GM18907 (cell line): ENCODE data around the gene HEY2.
"Not testable (repeated sequence)": the region's sequence is repeated elsewhere in the genome, so short reads cannot be mapped to it uniquely, and the experiment has no call there.

Experiments used
- ATAC-seq: cut with Tn5 transposase; IDR thresholded peaks from one replicate; pipeline ENCODE4 v1.9.1; 2021; ENCODE audit warnings: mild to moderate bottlenecking, moderate library complexity; ENCODE audit not compliant: unreplicated experiment

HEY2 gene

DNA sequence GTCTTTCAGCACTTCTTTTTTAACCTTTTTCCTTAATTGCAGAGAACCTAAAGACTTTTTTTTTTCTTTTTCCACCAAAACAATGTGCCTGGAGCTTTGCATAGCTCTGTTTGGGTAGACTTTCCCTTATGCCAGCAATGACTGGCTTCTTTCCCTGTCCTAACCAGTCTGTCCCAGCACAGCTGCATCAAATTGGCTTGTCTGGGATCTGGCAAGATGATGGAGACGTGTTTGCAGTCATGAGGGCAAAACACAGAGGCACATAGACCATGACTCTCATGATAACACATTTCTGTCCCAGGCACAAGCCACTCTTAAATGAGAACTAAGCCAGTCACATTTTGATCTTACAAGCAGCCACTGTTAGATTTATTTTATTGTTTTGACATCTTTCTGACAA is 16.5 kb downstream of the HEY2 start:
- ATAC-seq, result no peak

DNA sequence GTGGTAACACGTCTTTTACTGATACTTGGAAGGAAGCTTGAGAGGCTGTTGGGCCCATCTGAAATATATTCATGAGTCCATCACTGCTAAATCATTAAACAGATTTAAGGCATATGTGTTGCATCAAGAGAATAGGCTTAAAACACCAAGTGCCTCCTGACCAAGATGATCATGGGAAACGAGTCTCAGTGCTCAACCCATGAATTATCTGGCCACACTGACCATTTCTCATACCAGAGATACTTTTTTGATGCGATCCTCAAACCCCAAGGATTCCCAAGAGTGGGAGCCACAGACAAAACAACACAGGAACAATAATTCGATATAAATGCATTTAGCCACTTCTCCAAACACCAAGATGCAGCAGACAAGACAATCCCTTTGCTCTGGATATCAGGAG is 17.2 kb downstream of the HEY2 start:
- ATAC-seq, result no peak

GRCh38 chr6:125769147-125769783 is 19.8 kb downstream of the HEY2 start:
- ATAC-seq, result no peak

DNA sequence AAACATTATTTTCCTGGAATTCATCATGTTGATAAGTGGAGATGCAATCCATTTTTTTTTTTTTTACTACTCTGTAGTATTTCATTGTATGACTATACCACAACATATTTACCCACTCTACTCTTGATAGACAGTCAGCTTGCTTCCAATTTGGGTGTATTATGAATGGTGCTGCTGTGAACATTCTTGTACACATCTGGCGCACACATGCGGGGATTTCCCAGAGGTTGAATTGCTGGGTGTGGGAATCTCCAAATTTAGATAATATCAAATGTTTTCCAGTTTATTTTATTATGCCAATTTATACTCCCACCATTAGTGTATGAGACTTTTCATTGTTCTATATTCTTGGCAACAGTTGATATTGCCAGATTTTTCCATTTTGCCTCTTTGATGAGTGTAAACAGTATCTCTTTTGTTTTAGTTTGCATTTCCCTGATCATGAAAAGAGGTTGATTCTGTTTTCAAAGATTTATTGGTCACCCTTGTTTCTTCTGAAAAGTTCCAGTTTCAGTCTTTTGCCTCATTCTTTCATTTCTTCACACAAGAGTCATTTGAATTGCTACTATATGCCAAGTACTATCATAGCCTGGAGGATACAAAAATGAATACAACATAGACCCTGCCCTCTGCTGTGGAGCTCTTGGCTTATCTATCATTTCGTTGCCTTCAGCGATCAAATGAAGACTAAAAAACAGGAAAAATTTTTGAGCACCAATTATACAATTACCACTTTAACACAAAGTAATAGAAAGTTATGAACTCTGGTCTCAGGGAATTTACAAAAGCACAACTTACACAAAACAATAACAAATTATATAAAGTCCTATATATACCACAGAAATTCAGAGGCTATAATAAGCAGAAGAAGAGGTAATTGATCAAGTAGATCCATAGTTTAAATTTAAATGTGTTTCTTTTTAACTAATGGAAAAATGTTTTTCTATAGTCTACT is 24.2 kb downstream of the HEY2 start:
- peak; percentile 42 for ATAC-seq

- not testable (repeated sequence) for ATAC-seq
These were observed 26.8 kb downstream of the HEY2 start for GRCh38 chr6:125776107-125776826.

DNA sequence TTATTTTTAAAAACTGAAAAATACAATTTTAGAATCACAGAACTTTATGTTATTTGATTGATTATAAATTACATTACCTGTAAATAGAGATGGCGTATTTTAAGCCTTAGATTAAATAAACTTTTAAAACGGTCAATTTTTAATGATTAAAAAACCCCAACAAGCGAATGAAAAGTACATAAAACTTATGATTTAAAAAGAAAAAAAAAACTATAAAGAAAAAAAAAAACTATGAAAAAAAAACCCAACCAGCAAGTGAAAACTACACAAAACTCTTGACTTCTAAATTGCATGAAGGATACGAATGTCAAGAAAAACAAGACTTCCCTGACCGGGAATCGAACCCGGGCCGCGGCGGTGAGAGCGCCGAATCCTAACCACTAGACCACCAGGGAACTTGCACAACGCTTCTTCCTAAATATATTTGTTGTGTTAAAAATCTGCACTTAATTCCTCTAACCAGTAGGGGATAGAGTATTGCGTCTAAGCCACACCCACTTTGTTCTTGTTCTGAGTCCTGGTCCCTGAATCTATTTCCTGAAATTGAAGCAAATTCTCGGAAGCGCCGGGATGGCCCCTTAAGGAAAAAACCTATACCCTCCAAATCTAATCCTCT is 30.6 kb downstream of the HEY2 start:
- peak; percentile 87 for ATAC-seq

DNA sequence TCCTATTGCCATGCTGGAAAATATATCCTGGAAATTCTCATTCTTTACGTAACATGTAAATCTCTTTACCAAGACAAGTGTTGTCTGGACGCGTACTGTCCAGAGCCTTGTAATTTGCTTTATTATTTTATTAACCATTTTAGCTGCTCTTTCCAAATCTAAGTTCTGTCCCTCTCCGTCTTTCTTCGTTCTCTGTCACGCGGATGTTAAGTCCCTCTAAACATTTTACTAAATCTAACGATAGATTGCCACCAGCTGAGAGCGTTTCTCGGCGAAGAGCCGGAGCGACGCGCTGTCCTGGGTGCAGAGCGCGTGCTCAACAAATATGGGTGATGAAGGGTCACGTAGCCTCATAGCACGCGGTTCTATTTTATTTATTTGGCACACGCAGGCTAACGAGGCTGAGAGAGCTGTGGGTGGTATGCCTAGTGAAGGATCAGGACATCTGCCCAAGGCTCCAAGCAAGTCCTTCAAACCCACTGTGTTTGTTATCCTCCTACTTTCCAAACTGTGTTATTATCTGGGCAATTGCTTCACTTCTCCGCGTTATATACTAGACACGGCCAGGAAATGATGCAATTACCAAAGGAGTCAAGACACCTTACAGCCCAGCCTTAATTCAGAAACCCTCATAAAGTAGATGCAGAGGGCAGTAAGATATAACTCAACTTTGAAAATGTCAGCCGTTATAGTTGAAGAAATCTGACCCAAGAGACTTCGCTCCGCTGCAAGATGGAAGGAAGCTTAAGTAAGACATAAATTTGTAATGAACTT is 31.3 kb downstream of the HEY2 start:
- peak; percentile 84 for ATAC-seq

DNA sequence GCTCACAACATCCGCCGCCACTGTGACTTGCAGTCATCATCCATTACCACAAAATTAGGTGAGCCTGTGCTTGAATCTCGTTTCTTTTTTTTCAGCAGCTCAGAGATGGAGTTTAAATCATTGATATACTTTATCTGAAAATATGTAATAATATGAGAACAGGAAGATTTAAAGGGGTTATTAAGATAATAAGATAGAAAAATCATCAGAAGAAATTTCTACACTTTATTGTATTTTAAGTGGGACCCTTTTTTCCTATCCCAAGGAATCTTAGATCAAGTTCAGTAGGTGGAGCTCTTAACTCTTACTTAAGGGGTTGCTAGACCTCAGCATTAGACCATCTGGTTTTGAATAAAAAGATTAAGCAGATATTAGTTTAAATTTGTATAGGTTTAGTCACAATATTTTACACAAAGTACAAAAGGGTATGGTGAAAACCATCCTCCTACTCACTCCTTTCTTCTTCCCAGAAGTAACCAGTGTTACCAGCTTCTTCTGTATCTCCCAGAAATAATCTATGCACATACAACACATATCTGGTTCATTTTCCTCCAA is 32.0 kb downstream of the HEY2 start:
- peak; percentile 53 for ATAC-seq

DNA sequence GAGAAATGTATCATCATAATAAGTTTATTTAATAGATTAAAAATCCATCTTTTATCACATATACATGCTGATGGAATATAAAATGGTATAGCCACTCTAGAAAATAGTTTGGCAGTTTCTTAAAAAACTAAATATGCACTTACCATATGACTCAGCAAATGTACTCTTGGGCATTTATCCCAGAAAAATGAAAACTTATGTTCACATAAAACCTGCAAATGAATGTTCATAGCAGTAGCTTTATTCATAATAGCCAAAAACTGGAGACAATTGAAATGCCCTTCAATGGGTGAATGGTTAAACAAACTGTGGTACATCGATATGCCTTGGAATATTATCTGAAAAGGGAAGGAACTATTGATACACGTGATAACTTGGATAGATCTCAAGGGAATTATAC is 34.9 kb downstream of the HEY2 start:
- no peak for ATAC-seq

- no peak for ATAC-seq
These were observed 38.4 kb downstream of the HEY2 start for GRCh38 chr6:125787791-125788190.

DNA sequence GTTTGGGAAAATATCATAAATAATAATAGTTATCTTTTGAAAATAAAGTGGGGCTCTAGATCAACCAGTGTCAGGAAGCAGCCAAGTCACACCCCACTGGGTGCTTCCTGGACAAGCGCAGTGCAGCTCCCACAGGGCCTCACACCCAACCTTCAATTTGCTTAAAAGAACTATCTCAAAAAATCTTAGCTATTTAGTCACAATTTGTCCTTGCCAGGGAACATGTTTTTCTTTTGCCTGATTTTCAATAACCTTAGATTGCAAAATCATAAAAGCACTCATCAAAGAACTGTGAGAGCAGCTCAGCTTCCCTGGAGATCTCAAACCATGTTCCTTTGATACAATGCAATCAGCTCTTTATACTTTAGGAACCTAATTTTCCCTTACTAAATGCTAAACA is 39.7 kb downstream of the HEY2 start:
- ATAC-seq, result no peak

GRCh38 chr6:125789576-125790357 is 40.3 kb downstream of the HEY2 start:
- ATAC-seq, result peak; percentile 36

- ATAC-seq, result peak; percentile 77
These were observed 41.1 kb downstream of the HEY2 start, which contains the start of gene NCOA7 for GRCh38 chr6:125790358-125791150. Gene NCOA7, plus strand, starts transcription at chr6:125790960. Its CDS starts 24,395 bp downstream, at chr6:125815355.

DNA sequence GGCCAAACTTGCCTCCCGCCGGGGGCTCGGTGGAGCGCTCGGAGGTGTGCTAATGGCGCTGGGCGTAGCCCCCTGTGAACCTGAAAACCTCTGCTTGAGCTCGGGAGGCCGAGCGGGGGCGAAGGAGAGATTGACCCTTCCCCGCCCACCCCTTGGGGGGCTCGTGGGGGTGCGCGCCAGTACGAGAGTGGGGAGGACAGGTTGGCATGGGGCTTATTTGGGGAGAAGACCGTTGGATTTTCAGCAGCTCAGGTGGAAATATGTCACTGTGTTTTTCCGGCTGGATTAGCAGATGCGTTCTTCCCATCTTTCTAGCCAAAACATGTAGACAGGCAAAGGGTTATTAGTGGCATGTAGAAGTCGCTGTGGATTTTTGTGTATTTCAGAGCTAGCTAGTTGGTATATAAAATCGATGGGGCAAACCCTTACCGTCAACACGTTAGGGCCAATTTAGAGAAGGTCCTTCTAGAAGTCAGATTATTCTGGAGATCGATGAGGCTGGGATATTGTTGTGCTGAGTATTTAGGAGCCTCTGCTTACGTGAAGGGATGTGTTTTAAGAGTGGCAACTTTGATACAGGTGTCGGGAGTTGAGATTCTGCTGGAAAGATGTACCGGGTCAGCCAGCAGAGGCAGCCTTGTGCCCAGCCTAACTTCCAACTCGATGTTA is 41.9 kb downstream of the HEY2 start:
- peak; percentile 37 for ATAC-seq

GRCh38 chr6:125791820-125792165 is 42.4 kb downstream of the HEY2 start:
- ATAC-seq, result no peak

- ATAC-seq, result no peak
These were observed 42.7 kb downstream of the HEY2 start for GRCh38 chr6:125792172-125792571.

DNA sequence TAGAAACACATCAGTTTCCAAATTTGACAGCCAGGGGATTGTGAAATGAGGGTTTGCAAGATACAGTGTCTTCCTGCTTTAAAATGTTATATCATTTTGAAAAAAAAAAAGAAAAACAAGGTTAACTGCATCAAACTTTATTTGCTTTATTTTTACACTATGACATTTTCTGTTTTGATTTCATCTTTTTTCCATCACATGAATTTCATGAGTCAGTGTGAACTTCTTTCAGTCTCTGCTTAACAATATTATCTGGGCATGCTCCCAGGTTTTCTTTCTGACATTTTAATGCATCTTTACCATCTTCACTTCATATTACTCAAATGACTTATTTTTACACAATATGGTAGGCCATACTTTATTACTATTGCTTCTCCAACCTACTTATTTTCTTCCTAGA is 43.2 kb downstream of the HEY2 start:
- no peak for ATAC-seq

- no peak for ATAC-seq
These were observed 43.8 kb downstream of the HEY2 start for GRCh38 chr6:125793280-125793679.
